Activated T-helper 1 cell treated with anti-CD3 and anti-CD28 coated beads, Interleukin-12 subunit alpha, Interleukin-12 subunit beta, Interleukin-2, Interleukin-4 antibody, amounts not matched to agents 30 ng/mL and 10 ng/mL and 1 ng/mL, durations not matched to agents 14 hours and 24 hours and 36 hours (primary cell): ENCODE results near the gene HPGD. TPM values are rescaled to one million over a fixed set of nuclear protein-coding genes. Genes with fewer than 3 reads are reported as not detected.

Experiments used
- DNase-seq: peaks from one replicate; pipeline ENCODE4 v3.0.0; 2021; ENCODE audit warnings: low spot score
- H3K27ac Mint-ChIP-seq: one replicate; pipeline ENCODE4 v1.8.0; 2021; ENCODE audit warnings: mild to moderate bottlenecking, mixed read lengths
- H3K27me3 Mint-ChIP-seq: one replicate; pipeline ENCODE4 v1.8.0; 2022; ENCODE audit warnings: mild to moderate bottlenecking, moderate library complexity, mixed read lengths; ENCODE audit not compliant: insufficient read depth
- H3K36me3 Mint-ChIP-seq: one replicate; pipeline ENCODE4 v1.8.0; 2021; ENCODE audit warnings: low read depth, mixed read lengths
- H3K4me1 Mint-ChIP-seq: one replicate; pipeline ENCODE4 v1.8.0; 2021; ENCODE audit warnings: low read depth, mixed read lengths
- H3K4me3 Mint-ChIP-seq: one replicate; pipeline ENCODE4 v1.8.0; 2021; ENCODE audit warnings: mild to moderate bottlenecking, moderate library complexity, mixed read lengths
- H3K9me3 Mint-ChIP-seq: one replicate; pipeline ENCODE4 v1.8.0; 2021; ENCODE audit warnings: mixed read lengths
- intact Hi-C: fragments of 100-400 bp; cut with micrococcal nuclease; formaldehyde crosslinking; loops from one replicate; pipeline ENCODE4 v1.15.1; 2024
- total RNA-seq: library from RNA; stranded (reverse); gene quantifications from 2 replicates; pipeline ENCODE4 v1.2.3, GENCODE V29; 2022

The HPGD gene
- total RNA-seq, 1 donor from 2014 or later = 2.6 TPM

DNA sequence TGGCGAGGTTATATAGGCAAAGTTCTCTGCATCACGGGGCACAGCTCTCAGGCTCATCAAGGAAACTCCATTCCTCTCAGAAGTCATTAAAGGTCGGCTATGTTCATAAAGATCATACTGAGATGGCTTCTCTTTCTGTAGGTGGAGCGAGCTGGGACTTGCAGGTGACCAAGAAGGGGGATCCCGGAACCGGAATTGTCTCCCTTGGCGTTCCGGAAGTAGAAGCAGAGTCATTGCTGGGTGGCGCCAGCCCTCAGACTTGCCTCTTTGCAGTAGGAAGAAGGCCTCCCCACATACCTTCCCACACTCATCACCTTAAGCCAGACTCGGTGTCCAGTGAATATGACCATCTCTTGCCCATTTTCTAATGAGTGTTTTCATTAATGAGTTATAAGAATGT, 17.9 kb upstream of the HPGD start:
- DNase-seq = no peak
- Mint-ChIP-seq H3K27ac (no peak overlapping the region), H3K27me3 (no peaks in the 10 kb centered on the region), H3K36me3 (no peaks in the 10 kb centered on the region), H3K9me3 (peaks cover under 1% of the 10 kb centered on the region), H3K4me1 (peaks cover 31% of the 10 kb centered on the region), H3K4me3 (no peak overlapping the region)
- intact Hi-C loops = no loop called here

GRCh38 chr4:174539571-174539970, 17.3 kb upstream of the HPGD start:
- DNase-seq = no peak
- Mint-ChIP-seq H3K4me3 (no peak overlapping the region), H3K27ac (no peak overlapping the region), H3K36me3 (no peaks in the 10 kb centered on the region), H3K27me3 (no peaks in the 10 kb centered on the region), H3K9me3 (no peaks in the 10 kb centered on the region), H3K4me1 (peaks cover 31% of the 10 kb centered on the region)
- intact Hi-C loops = loop anchor here (5.0 kb wide), 2 partner anchors 93 to 182 kb away; no protein-coding TSS in a partner anchor

DNA sequence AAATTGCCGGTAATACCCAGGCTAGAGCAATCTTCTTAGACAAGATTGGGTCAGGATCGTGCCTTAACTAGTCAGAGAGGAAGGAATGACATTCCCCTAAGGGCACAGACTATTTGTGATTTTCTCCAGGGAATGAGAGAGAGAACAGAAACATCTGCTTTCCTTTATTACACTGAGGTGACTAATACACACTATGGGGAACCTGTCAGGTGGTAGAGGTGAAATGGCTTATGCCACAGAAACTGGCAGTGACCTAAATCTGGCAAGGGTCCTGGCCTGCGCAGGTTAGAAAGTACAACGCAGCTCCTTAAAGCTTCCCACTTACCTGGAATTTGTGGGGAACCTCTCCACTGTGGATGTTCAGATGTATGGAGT, 16.6 kb upstream of the HPGD start:
- Mint-ChIP-seq H3K36me3 (peaks cover 2% of the 10 kb centered on the region), H3K4me3 (no peak overlapping the region), H3K27ac (peak overlapping the region; percentile 75), H3K4me1 (peaks cover 31% of the 10 kb centered on the region), H3K27me3 (peaks cover 2% of the 10 kb centered on the region), H3K9me3 (no peaks in the 10 kb centered on the region)
- no peak for DNase-seq
- intact Hi-C loops = loop anchor here (1.0 to 5.0 kb wide), 3 partner anchors 45 to 182 kb away; no protein-coding TSS in a partner anchor

DNA sequence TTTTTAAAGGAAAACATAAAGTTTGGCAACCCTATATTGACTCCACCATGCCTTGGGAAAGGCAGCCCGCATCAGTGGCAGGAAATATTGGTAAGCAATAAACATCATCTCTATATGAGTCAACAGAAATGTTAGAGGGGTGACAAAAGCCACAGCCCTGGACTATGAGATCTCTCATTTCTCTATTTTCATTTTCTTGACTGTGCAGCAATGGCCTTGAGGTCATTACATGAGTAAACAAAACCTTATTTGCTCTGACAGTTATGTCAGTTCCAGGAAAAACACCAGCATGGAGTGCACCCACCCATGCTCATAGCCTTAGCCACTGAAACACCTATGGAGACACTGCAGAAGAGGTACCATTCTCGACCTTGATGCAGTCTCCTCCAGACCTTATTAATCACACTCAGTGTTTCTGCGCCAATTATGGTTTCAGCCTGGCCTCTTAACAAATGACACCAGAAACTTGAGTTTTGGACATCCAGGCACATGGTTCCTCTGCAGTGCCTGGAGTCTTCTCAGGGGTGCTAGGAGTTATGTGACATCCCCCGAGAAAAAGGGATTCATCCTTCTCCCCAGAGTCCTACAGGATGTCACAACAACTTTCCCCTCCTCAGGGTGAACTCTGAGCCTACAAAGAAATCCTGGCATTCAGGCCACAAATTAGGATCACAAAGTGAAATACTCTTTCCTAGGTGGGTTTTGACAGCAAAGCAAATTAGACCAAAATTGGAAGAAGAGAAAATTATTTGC, 16.0 kb upstream of the HPGD start:
- peak overlapping the region; percentile 75 for H3K27ac Mint-ChIP-seq
- no peaks in the 10 kb centered on the region for H3K9me3 Mint-ChIP-seq
- H3K27me3 Mint-ChIP-seq = peaks cover 5% of the 10 kb centered on the region
- peaks cover 2% of the 10 kb centered on the region for H3K36me3 Mint-ChIP-seq
- intact Hi-C loops = loop anchor here (1.0 to 5.0 kb wide), 3 partner anchors 44 to 181 kb away; no protein-coding TSS in a partner anchor
- peak; percentile 12 for DNase-seq
- no peak overlapping the region for H3K4me3 Mint-ChIP-seq
- H3K4me1 Mint-ChIP-seq = peaks cover 31% of the 10 kb centered on the region

GRCh38 chr4:174537634-174538033, 15.3 kb upstream of the HPGD start:
- peaks cover 2% of the 10 kb centered on the region for H3K36me3 Mint-ChIP-seq
- no peak overlapping the region for H3K4me3 Mint-ChIP-seq
- H3K9me3 Mint-ChIP-seq = no peaks in the 10 kb centered on the region
- DNase-seq = no peak
- peaks cover 27% of the 10 kb centered on the region for H3K4me1 Mint-ChIP-seq
- no peak overlapping the region for H3K27ac Mint-ChIP-seq
- H3K27me3 Mint-ChIP-seq = peaks cover 5% of the 10 kb centered on the region
- intact Hi-C loops = loop anchor here (1.0 to 5.0 kb wide), 3 partner anchors 43 to 180 kb away; no protein-coding TSS in a partner anchor

DNA sequence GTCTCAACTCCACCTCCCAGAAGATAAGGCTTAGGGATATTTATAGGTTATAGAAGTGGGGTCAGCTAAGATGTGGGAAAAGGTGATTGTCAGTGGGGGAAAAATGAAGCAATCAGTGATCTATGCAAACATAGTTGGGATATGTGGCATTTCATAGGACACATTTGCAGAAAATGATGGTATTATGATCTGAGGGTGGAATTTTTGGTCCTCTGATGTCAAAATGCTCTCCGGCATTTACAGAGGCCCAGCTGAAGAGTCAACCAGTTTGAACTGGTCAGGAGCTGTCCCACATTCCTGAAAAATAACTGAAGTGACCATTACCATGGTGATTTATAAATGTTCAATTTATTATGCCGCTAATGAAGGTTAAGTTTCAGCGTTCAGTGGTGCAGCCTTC, 12.2 kb upstream of the HPGD start:
- Mint-ChIP-seq H3K4me1 (peaks cover 23% of the 10 kb centered on the region), H3K27me3 (peaks cover 7% of the 10 kb centered on the region), H3K36me3 (peaks cover 2% of the 10 kb centered on the region), H3K4me3 (no peak overlapping the region), H3K9me3 (no peaks in the 10 kb centered on the region), H3K27ac (no peak overlapping the region)
- intact Hi-C loops = no loop called here
- DNase-seq = no peak

DNA sequence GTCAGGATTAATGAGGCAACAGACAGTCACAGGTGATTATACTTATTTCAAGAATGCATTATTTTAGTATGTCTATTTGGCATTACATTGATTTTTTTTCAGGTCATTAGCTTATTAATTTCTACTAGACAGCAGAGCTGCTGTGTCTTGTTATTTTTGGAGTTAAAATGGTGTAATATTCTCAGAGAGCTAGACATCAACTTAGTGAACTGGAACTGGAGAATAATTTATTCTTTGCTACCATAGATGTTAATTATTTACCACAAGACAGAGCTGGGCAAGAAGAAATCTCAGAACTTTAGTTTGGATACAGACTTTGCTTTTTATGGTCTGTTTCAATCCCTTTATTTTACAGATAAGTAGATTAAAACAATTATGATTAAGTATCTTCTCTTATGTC, 10.2 kb upstream of the HPGD start:
- Mint-ChIP-seq H3K9me3 (no peaks in the 10 kb centered on the region), H3K36me3 (peaks cover 2% of the 10 kb centered on the region), H3K27me3 (peaks cover 10% of the 10 kb centered on the region), H3K4me1 (peaks cover 9% of the 10 kb centered on the region), H3K4me3 (no peak overlapping the region), H3K27ac (no peak overlapping the region)
- no peak for DNase-seq
- intact Hi-C loops = no loop called here

DNA sequence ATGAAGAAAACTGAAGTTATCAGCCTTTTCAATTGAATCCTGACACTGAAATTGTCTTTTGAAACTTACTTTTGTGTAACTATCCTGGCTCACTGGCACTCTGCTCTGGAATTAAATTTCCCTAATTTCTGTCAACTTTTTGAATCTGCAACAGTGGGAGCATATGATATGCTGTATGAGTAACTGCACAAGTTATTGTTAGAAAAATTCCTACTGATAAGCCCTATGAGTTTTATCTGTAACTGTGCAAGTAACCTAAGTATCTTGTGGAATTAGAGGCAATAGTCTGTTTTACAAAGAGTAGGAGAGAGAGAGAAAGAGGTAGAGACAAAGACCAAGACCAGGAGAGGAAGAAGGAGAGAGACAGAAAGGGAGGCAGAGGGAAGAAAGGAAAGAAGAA, 9.2 kb upstream of the HPGD start:
- Mint-ChIP-seq H3K27me3 (peaks cover 14% of the 10 kb centered on the region), H3K36me3 (peaks cover 2% of the 10 kb centered on the region), H3K4me1 (peaks cover 5% of the 10 kb centered on the region), H3K27ac (no peak overlapping the region), H3K4me3 (no peak overlapping the region), H3K9me3 (no peaks in the 10 kb centered on the region)
- intact Hi-C loops = no loop called here
- DNase-seq = no peak

DNA sequence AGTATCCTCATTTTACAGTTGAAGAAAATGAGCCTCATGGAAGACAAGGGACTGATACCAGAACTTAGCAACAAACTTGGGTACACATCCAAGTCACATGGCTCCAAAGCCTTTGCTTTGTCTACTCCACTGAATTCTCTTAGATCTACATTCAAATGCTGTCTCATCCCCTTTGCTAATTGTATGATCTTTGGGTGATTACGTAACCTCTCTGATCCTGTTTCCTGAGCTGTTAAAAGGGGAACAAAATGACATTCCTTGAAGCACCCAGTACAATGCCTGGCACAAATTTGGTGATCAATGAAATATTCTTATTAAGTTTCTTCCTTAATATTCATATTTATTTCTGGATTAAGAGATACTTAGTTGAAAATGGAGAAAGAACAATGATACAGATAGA, 5.9 kb upstream of the HPGD start:
- DNase-seq = no peak
- H3K36me3 Mint-ChIP-seq = no peaks in the 10 kb centered on the region
- intact Hi-C loops = no loop called here
- H3K9me3 Mint-ChIP-seq = no peaks in the 10 kb centered on the region
- no peak overlapping the region for H3K27ac Mint-ChIP-seq
- H3K27me3 Mint-ChIP-seq = peaks cover 34% of the 10 kb centered on the region
- no peak overlapping the region for H3K4me3 Mint-ChIP-seq
- peaks cover 15% of the 10 kb centered on the region for H3K4me1 Mint-ChIP-seq

DNA sequence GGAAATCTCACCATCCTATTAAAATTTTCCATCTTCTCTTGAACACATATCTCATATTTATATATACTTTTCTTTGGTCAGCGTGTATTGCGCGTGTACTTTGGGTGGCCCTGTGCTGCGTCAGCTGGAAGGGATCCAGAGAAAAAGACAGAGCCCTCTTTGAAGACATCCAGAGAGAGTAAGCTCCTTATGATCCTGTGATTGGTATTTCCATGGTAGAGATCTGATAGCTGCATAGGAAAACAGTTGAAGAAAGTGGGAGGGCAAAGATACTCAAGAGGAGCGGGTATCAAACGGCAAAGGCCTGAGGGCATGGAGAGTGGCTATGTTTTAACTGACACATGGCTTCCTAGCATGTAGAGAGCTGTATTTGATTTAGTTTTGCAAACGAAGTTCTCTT, 4.4 kb upstream of the HPGD start:
- no peak overlapping the region for H3K27ac Mint-ChIP-seq
- DNase-seq = no peak
- peaks cover 44% of the 10 kb centered on the region for H3K27me3 Mint-ChIP-seq
- H3K9me3 Mint-ChIP-seq = no peaks in the 10 kb centered on the region
- intact Hi-C loops = no loop called here
- H3K4me1 Mint-ChIP-seq = peaks cover 22% of the 10 kb centered on the region
- no peaks in the 10 kb centered on the region for H3K36me3 Mint-ChIP-seq
- H3K4me3 Mint-ChIP-seq = no peak overlapping the region

- H3K36me3 Mint-ChIP-seq = no peaks in the 10 kb centered on the region
- DNase-seq = no peak
- H3K4me1 Mint-ChIP-seq = peaks cover 23% of the 10 kb centered on the region
- intact Hi-C loops = loop anchor here (5.0 kb wide), 1 partner anchor 302 kb away; no protein-coding TSS in a partner anchor
- peaks cover 50% of the 10 kb centered on the region for H3K27me3 Mint-ChIP-seq
- no peak overlapping the region for H3K27ac Mint-ChIP-seq
- peak overlapping the region; percentile 24 for H3K4me3 Mint-ChIP-seq
- no peaks in the 10 kb centered on the region for H3K9me3 Mint-ChIP-seq
These were observed 2.0 kb upstream of the HPGD start for GRCh38 chr4:174524242-174524641.

DNA sequence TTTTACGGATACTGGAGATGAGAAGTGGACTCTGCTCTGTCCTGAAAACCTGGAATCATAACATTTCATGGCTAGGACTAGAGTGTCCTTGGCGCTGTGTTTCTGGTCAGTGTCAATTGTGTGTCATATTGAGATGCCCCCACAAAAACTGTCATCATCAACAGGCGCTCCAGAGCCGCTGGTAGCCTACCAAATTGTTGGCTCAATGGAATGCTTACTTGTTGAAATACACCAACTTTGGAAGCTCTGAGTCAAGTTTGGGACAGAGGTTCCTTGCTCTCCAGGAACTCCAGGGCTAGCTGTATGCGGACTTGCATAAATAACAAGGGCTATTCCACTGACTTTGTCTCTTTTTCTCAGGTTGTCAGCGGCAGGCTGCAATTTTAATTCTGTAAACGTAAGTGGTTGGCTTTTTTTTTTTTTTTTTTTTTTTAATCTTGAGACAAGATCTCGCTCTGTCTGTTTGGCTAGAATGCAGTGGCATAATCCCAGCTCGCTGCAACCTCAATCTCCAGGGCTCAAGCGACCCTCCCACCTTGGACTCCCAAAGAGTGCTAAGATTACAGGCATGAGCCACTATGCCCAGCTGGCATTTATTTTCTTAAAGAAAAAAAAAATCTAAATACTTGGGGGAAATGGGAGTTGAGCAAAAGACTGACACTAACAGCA, 871 bp upstream of the HPGD start:
- Mint-ChIP-seq H3K27me3 (peaks cover 48% of the 10 kb centered on the region), H3K27ac (peak overlapping the region; percentile 74), H3K9me3 (no peaks in the 10 kb centered on the region), H3K4me1 (peaks cover 23% of the 10 kb centered on the region), H3K4me3 (peak overlapping the region; percentile 85), H3K36me3 (no peaks in the 10 kb centered on the region)
- no peak for DNase-seq
- intact Hi-C loops = loop anchor here (2.0 to 5.0 kb wide), 4 partner anchors 110 to 301 kb away; partner anchors contain the start of genes CEP44 and FBXO8

GRCh38 chr4:174521800-174522182, 497 bp downstream of the HPGD start:
- H3K27me3 Mint-ChIP-seq = peaks cover 48% of the 10 kb centered on the region
- H3K9me3 Mint-ChIP-seq = no peaks in the 10 kb centered on the region
- H3K36me3 Mint-ChIP-seq = no peaks in the 10 kb centered on the region
- intact Hi-C loops = loop anchor here (2.0 to 5.0 kb wide), 4 partner anchors 111 to 299 kb away; partner anchors contain the start of genes CEP44 and FBXO8
- peak; percentile 1 for DNase-seq
- peaks cover 23% of the 10 kb centered on the region for H3K4me1 Mint-ChIP-seq
- H3K4me3 Mint-ChIP-seq = peak overlapping the region; percentile 74
- H3K27ac Mint-ChIP-seq = peak overlapping the region; percentile 6
